ENCODE measurements around the gene PRKD2.

The PRKD2 gene

GRCh38 chr19:46725036-46725820 lies 8.3 kb upstream of the PRKD2 start:
- no peak for TF ChIP-seq POLR2A (IDR thresholded peaks at IDR 0.05; ENCODE audit: low read depth, low read length)
- DNase-seq (ENCODE audit: insufficient read length, low spot score) (no peak), FAIRE-seq (no peak)

GRCh38 chr19:46724468-46724867 lies 7.6 kb upstream of the PRKD2 start:
- no peak for FAIRE-seq
- DNase-seq (ENCODE audit: insufficient read length, low spot score) = no peak
- TF ChIP-seq POLR2A (IDR thresholded peaks at IDR 0.05; ENCODE audit: low read depth, low read length) = no peak

- FAIRE-seq (no peak), DNase-seq (ENCODE audit: insufficient read length, low spot score) (no peak)
- TF ChIP-seq POLR2A (IDR thresholded peaks at IDR 0.05; ENCODE audit: low read depth, low read length) = no peak
These were observed 6.6 kb upstream of the PRKD2 start for GRCh38 chr19:46723471-46723870.

GRCh38 chr19:46723023-46723461 lies 6.1 kb upstream of the PRKD2 start:
- no peak for FAIRE-seq
- no peak for DNase-seq (ENCODE audit: insufficient read length, low spot score)
- no peak for TF ChIP-seq POLR2A (IDR thresholded peaks at IDR 0.05; ENCODE audit: low read depth, low read length)

GRCh38 chr19:46722421-46723022 lies 5.6 kb upstream of the PRKD2 start:
- DNase-seq (ENCODE audit: insufficient read length, low spot score) (no peak), FAIRE-seq (no peak)
- no peak for TF ChIP-seq POLR2A (IDR thresholded peaks at IDR 0.05; ENCODE audit: low read depth, low read length)

GRCh38 chr19:46722004-46722380 lies 5.1 kb upstream of the PRKD2 start:
- DNase-seq (ENCODE audit: insufficient read length, low spot score) (no peak), FAIRE-seq (no peak)
- no peak for TF ChIP-seq POLR2A (IDR thresholded peaks at IDR 0.05; ENCODE audit: low read depth, low read length)

GRCh38 chr19:46721269-46722003 lies 4.5 kb upstream of the PRKD2 start:
- no peak for TF ChIP-seq POLR2A (IDR thresholded peaks at IDR 0.05; ENCODE audit: low read depth, low read length)
- no peak for FAIRE-seq
- no peak for DNase-seq (ENCODE audit: insufficient read length, low spot score)

- no peak for FAIRE-seq
- no peak for DNase-seq (ENCODE audit: insufficient read length, low spot score)
- no peak for TF ChIP-seq POLR2A (IDR thresholded peaks at IDR 0.05; ENCODE audit: low read depth, low read length)
These were observed 3.8 kb upstream of the PRKD2 start for GRCh38 chr19:46720503-46721239.

- DNase-seq (ENCODE audit: insufficient read length, low spot score) (no peak), FAIRE-seq (no peak)
- no peak for TF ChIP-seq POLR2A (IDR thresholded peaks at IDR 0.05; ENCODE audit: low read depth, low read length)
These were observed 3.0 kb upstream of the PRKD2 start for GRCh38 chr19:46719629-46720502.

- TF ChIP-seq POLR2A (IDR thresholded peaks at IDR 0.05; ENCODE audit: low read depth, low read length) = no peak
- DNase-seq (ENCODE audit: insufficient read length, low spot score) (no peak), FAIRE-seq (no peak)
These were observed 2.2 kb upstream of the PRKD2 start for GRCh38 chr19:46718934-46719622.

- DNase-seq (ENCODE audit: insufficient read length, low spot score) (no peak), FAIRE-seq (no peak)
- TF ChIP-seq POLR2A (IDR thresholded peaks at IDR 0.05; ENCODE audit: low read depth, low read length) = no peak
These were observed 1.4 kb upstream of the PRKD2 start for GRCh38 chr19:46718157-46718933.

GRCh38 chr19:46717716-46718143 lies 816 bp upstream of the PRKD2 start:
- DNase-seq (ENCODE audit: insufficient read length, low spot score) (no peak), FAIRE-seq (no peak)
- TF ChIP-seq POLR2A (IDR thresholded peaks at IDR 0.05; ENCODE audit: low read depth, low read length) = no peak

All from H54 (cell line).